HepG2 (cell line): ENCODE data around the gene ETFB. TPM values are rescaled to one million over a fixed set of nuclear protein-coding genes. Genes with fewer than 3 reads are reported as not detected.

Experiments
- ASH2L ChIP-seq: fragments of 300-600, 200-600 bp; sonication (generic); IDR thresholded peaks from 2 replicates; pipeline ENCODE4 v1.7.0; 2017; ENCODE audit warnings: low read depth, mild to moderate bottlenecking, moderate library complexity, mixed read lengths, low read length; ENCODE audit not compliant: insufficient read length
- CBX5 ChIP-seq: sonication (generic); formaldehyde crosslinking; IDR thresholded peaks from 2 replicates; pipeline ENCODE4 v1.4.0; 2020; ENCODE audit warnings: missing genetic modification reagents, borderline replicate concordance
- CREM ChIP-seq, 2 experiments: sonication (generic) in 1 of 2; formaldehyde crosslinking in 1 of 2; IDR thresholded peaks; 2 replicates each; pipeline versions ENCODE4 v1.4.0 to v1.6.1; 2016 to 2020; ENCODE audit warnings: antibody characterized with exemption in 1 of 2, mild to moderate bottlenecking in 1 of 2, missing genetic modification reagents in 1 of 2
- FLYWCH1 ChIP-seq: sonication (generic); formaldehyde crosslinking; IDR thresholded peaks from 2 replicates; pipeline ENCODE4 v1.8.1; 2023; ENCODE audit warnings: mild to moderate bottlenecking, missing genetic modification reagents
- MATR3 ChIP-seq: sonication (generic); formaldehyde crosslinking; IDR thresholded peaks from 2 replicates; pipeline ENCODE4 v1.4.0; 2020; ENCODE audit warnings: missing genetic modification reagents
- ZBTB7B ChIP-seq: sonication (generic); formaldehyde crosslinking; IDR thresholded peaks from 2 replicates; pipeline ENCODE4 v1.4.0; 2020; ENCODE audit warnings: missing genetic modification reagents
- ZNF121 ChIP-seq: sonication (generic); formaldehyde crosslinking; IDR thresholded peaks from 2 replicates; pipeline ENCODE4 v1.5.0; 2020; ENCODE audit warnings: mild to moderate bottlenecking, missing genetic modification reagents
- ZNF251 ChIP-seq: sonication (generic); formaldehyde crosslinking; IDR thresholded peaks from 2 replicates; pipeline ENCODE4 v1.9.0; 2021; ENCODE audit warnings: mild to moderate bottlenecking, missing genetic modification reagents
- ZNF326 ChIP-seq: sonication (generic); formaldehyde crosslinking; IDR thresholded peaks from 2 replicates; pipeline ENCODE4 v1.4.0; 2020; ENCODE audit warnings: missing genetic modification reagents, borderline replicate concordance
- ZNF564 ChIP-seq: sonication (generic); formaldehyde crosslinking; IDR thresholded peaks from 2 replicates; pipeline ENCODE4 v1.8.1; 2023; ENCODE audit warnings: mild to moderate bottlenecking, missing genetic modification reagents
- ZNF703 ChIP-seq: sonication (generic); formaldehyde crosslinking; IDR thresholded peaks from 2 replicates; pipeline ENCODE4 v1.5.1; 2020; ENCODE audit warnings: missing genetic modification reagents, mild to moderate bottlenecking, moderate library complexity, borderline replicate concordance
- ZZZ3 ChIP-seq: sonication (generic); formaldehyde crosslinking; IDR thresholded peaks from 2 replicates; pipeline ENCODE4 v1.4.0; 2020; ENCODE audit warnings: missing genetic modification reagents, mild to moderate bottlenecking, borderline replicate concordance
- polyA plus RNA-seq, 8 experiments: library from polyadenylated mRNA; depleted of rRNA in 3 of 8; stranded (reverse) in 7 of 8; unstranded in 1 of 8; fragments of >200 nt; fragmentation: Illumina TruSeq in 4 of 8; extraction: Trizol in 4 of 8; gene quantifications; 2 replicates each; pipeline versions ENCODE4 v1.2.1 to v1.2.3, GENCODE V29; 2011 to 2016; ENCODE audit warnings: low read depth in 4 of 8, missing spikeins in 1 of 8, mixed read lengths in 1 of 8; ENCODE audit not compliant: insufficient read depth in 1 of 8
- total RNA-seq, 5 experiments: library from RNA; depleted of rRNA; stranded (reverse); fragments of >200 nt; fragmentation: Illumina TruSeq; extraction: Trizol; gene quantifications; 2 replicates each; pipeline ENCODE4 v1.2.3, GENCODE V29; 2016; ENCODE audit warnings: low read depth in 1 of 5
- TF ChIP-seq, protein P1 (sequence below): sonication (generic); formaldehyde crosslinking; IDR thresholded peaks from 2 replicates; pipeline ENCODE4 v1.4.0; 2020; ENCODE audit warnings: missing genetic modification reagents
- TF ChIP-seq, protein P2 (sequence below): sonication (generic); formaldehyde crosslinking; IDR thresholded peaks from 2 replicates; pipeline ENCODE4 v1.5.0; 2020; ENCODE audit warnings: missing genetic modification reagents
- TF ChIP-seq, protein P3 (sequence below), 2 experiments: sonication (generic) in 1 of 2; formaldehyde crosslinking in 1 of 2; IDR thresholded peaks; 2 replicates each; pipeline versions ENCODE4 v1.6.1 to v1.9.0; 2014 to 2022; ENCODE audit warnings: antibody characterized with exemption in 1 of 2, borderline replicate concordance in 1 of 2, inconsistent platforms in 1 of 2, low read depth in 1 of 2, missing genetic modification reagents in 1 of 2

ETFB gene
- total and polyA plus RNA-seq, 2 of the 13 experiments (the other 11 are each of a cell fraction or from before 2014, with no cell fraction given), result 678 to 1,314 TPM

DNA sequence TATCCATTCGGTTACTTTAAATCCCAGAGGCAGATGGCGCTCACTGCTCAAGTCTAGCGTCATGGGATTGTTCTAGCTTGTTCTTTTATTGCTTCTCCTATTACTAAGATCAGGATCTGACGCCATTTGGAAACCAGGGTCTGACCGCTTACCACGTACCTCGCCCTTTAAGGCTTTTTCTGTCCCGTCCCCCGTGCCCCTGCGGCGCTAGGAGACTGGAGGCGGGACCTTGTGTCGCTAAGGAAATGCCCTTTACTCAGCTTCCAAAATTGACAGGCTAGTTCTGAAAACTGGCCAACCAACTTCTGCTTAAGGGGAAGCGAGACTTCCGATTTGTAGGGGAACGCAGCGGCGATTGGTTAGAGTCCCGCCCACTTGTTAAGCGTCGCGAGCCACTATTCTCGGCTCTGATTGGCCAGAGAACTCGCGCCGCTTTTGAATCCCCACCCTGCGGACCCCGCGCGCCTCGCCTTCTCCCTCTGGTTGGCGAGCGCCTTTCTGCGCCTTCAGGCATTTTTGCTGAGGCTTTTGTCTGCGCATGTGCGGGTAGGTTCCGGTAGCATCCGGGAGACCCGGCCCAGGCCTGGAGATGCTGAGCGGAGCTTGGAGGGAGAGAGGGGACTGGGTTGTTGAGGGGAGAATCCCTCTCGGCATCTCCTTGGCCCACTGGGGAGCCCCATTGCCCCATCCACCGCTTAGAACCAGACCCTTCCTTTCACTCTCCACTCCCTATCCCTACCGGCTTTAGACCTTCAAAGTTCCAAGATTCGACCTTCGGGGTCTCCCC lies 28.1 kb upstream of the ETFB start (continued):
- TF ChIP-seq, protein P1, sequence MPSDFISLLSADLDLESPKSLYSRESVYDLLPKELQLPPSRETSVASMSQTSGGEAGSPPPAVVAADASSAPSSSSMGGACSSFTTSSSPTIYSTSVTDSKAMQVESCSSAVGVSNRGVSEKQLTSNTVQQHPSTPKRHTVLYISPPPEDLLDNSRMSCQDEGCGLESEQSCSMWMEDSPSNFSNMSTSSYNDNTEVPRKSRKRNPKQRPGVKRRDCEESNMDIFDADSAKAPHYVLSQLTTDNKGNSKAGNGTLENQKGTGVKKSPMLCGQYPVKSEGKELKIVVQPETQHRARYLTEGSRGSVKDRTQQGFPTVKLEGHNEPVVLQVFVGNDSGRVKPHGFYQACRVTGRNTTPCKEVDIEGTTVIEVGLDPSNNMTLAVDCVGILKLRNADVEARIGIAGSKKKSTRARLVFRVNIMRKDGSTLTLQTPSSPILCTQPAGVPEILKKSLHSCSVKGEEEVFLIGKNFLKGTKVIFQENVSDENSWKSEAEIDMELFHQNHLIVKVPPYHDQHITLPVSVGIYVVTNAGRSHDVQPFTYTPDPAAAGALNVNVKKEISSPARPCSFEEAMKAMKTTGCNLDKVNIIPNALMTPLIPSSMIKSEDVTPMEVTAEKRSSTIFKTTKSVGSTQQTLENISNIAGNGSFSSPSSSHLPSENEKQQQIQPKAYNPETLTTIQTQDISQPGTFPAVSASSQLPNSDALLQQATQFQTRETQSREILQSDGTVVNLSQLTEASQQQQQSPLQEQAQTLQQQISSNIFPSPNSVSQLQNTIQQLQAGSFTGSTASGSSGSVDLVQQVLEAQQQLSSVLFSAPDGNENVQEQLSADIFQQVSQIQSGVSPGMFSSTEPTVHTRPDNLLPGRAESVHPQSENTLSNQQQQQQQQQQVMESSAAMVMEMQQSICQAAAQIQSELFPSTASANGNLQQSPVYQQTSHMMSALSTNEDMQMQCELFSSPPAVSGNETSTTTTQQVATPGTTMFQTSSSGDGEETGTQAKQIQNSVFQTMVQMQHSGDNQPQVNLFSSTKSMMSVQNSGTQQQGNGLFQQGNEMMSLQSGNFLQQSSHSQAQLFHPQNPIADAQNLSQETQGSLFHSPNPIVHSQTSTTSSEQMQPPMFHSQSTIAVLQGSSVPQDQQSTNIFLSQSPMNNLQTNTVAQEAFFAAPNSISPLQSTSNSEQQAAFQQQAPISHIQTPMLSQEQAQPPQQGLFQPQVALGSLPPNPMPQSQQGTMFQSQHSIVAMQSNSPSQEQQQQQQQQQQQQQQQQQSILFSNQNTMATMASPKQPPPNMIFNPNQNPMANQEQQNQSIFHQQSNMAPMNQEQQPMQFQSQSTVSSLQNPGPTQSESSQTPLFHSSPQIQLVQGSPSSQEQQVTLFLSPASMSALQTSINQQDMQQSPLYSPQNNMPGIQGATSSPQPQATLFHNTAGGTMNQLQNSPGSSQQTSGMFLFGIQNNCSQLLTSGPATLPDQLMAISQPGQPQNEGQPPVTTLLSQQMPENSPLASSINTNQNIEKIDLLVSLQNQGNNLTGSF (CRISPR knock-in tag), result peak; percentile 84; the same call in 1 of the 2 replicates
- TF ChIP-seq ZNF121 (no peak), ASH2L (peak; percentile 38), CBX5 (no peak), ZNF251 (CRISPR knock-in tag) (no peak), ZNF564 (0 out of 2 replicates have a peak, but pooled peaks have one; percentile 61), ZNF326 (CRISPR knock-in tag) (no peak), FLYWCH1 (CRISPR knock-in tag) (peak; percentile 90), ZNF703 (no peak), ZZZ3 (CRISPR knock-in tag) (no peak), ZBTB7B (no peak), MATR3 (no peak), CREM (IDR thresholded peaks at IDR 0.05) (peak; percentile 74), CREM (CRISPR knock-in tag; IDR thresholded peaks at IDR 0.05) (no peak)
- TF ChIP-seq, protein P2, sequence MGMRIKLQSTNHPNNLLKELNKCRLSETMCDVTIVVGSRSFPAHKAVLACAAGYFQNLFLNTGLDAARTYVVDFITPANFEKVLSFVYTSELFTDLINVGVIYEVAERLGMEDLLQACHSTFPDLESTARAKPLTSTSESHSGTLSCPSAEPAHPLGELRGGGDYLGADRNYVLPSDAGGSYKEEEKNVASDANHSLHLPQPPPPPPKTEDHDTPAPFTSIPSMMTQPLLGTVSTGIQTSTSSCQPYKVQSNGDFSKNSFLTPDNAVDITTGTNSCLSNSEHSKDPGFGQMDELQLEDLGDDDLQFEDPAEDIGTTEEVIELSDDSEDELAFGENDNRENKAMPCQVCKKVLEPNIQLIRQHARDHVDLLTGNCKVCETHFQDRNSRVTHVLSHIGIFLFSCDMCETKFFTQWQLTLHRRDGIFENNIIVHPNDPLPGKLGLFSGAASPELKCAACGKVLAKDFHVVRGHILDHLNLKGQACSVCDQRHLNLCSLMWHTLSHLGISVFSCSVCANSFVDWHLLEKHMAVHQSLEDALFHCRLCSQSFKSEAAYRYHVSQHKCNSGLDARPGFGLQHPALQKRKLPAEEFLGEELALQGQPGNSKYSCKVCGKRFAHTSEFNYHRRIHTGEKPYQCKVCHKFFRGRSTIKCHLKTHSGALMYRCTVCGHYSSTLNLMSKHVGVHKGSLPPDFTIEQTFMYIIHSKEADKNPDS, result no peak
- TF ChIP-seq, protein P3, sequence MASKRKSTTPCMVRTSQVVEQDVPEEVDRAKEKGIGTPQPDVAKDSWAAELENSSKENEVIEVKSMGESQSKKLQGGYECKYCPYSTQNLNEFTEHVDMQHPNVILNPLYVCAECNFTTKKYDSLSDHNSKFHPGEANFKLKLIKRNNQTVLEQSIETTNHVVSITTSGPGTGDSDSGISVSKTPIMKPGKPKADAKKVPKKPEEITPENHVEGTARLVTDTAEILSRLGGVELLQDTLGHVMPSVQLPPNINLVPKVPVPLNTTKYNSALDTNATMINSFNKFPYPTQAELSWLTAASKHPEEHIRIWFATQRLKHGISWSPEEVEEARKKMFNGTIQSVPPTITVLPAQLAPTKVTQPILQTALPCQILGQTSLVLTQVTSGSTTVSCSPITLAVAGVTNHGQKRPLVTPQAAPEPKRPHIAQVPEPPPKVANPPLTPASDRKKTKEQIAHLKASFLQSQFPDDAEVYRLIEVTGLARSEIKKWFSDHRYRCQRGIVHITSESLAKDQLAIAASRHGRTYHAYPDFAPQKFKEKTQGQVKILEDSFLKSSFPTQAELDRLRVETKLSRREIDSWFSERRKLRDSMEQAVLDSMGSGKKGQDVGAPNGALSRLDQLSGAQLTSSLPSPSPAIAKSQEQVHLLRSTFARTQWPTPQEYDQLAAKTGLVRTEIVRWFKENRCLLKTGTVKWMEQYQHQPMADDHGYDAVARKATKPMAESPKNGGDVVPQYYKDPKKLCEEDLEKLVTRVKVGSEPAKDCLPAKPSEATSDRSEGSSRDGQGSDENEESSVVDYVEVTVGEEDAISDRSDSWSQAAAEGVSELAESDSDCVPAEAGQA (IDR thresholded peaks at IDR 0.05; ENCODE audit: low read depth), result no peak
- TF ChIP-seq, protein P3 (CRISPR knock-in tag; IDR thresholded peaks at IDR 0.05; ENCODE audit: borderline replicate concordance), result no peak
